Endothelial cell of umbilical vein (primary cell): ENCODE measurements around the gene GIMAP7. TPM values are rescaled to one million over a fixed set of nuclear protein-coding genes. Genes with fewer than 3 reads are reported as not detected.
A peak's percentile ranks its signal among the peaks of the same experiment; 100 is the strongest.

ENCODE experiments used
- BruUV-seq: library from RNA; stranded (reverse); fragments of 400-500 nt; replicated peaks from 2 replicates; lab custom pipeline; 2021; lab: Mats Ljungman, UMichigan
- CTCF ChIA-PET: fragments of 300-600, 350-600 bp; sonication (Branson Sonifier 250); formaldehyde crosslinking; loops from one replicate; lab custom pipeline; 2021; ENCODE audit warnings: antibody characterized with exemption, inconsistent platforms; lab: Charles Lee
- POLR2A ChIA-PET: fragments of 300-600, 350-600 bp; sonication (Branson Sonifier 250); formaldehyde crosslinking; loops from one replicate; lab custom pipeline; 2021; ENCODE audit warnings: antibody characterized with exemption, inconsistent platforms; lab: Charles Lee
- DNase-seq: peaks from one replicate; pipeline ENCODE4 v3.0.0-alpha.2; 2011; ENCODE audit warnings: low read depth, low spot score
- FAIRE-seq: peaks from 2 replicates; lab custom pipeline; 2011; peaks lifted over from hg19 to GRCh38; lab: Jason Lieb, UNC
- H2AFZ ChIP-seq: 2 replicates; pipeline ENCODE4 v1.6.0; 2012; ENCODE audit warnings: low read depth, low read length, control low read depth, inconsistent platforms
- H3K27ac ChIP-seq: 2 replicates; pipeline ENCODE4 v1.5.1; 2011; ENCODE audit warnings: low read depth, mild to moderate bottlenecking, control low read depth, low read length, moderate library complexity; ENCODE audit not compliant: insufficient read depth
- H3K27me3 ChIP-seq, 2 experiments: 2 replicates each; pipeline versions ENCODE4 v1.6.0 to v1.6.1; 2011; ENCODE audit warnings: low read length in 2 of 2, mixed read lengths in 1 of 2; ENCODE audit not compliant: control insufficient read depth in 2 of 2, insufficient read depth in 2 of 2
- H3K36me3 ChIP-seq, 2 experiments: 2 replicates in 1 of 2; 3 replicates in 1 of 2; pipeline ENCODE4 v1.5.1; 2011; ENCODE audit warnings: low read length in 2 of 2, mild to moderate bottlenecking in 1 of 2, moderate library complexity in 1 of 2; ENCODE audit not compliant: control insufficient read depth in 2 of 2, insufficient read depth in 2 of 2; ENCODE audit errors: extremely low read depth in 1 of 2
- H3K4me1 ChIP-seq: 3 replicates; pipeline ENCODE4 v1.5.1; 2011; ENCODE audit warnings: mild to moderate bottlenecking, low read length; ENCODE audit not compliant: control insufficient read depth, insufficient read depth; ENCODE audit errors: extremely low read depth
- H3K4me2 ChIP-seq: 2 replicates; pipeline ENCODE4 v1.6.1; 2011; ENCODE audit warnings: low read length, control low read depth, mixed read lengths; ENCODE audit not compliant: insufficient read depth
- H3K4me3 ChIP-seq, 3 experiments: fragments of 200-600 bp in 1 of 3; sonication (generic), shearing (Covaris generic) in 1 of 3; replicated peaks in 1 of 3; 2 replicates each; pipeline ENCODE4 v1.5.1; 2011 to 2016; ENCODE audit warnings: control low read depth in 3 of 3, low read length in 3 of 3, mild to moderate bottlenecking in 2 of 3, inconsistent platforms in 1 of 3, low read depth in 1 of 3, moderate library complexity in 1 of 3; ENCODE audit not compliant: insufficient read depth in 1 of 3
- H3K79me2 ChIP-seq: 2 replicates; pipeline ENCODE4 v1.6.0; 2012; ENCODE audit warnings: low read length, inconsistent platforms; ENCODE audit not compliant: control insufficient read depth, insufficient read depth
- H3K9ac ChIP-seq: replicated peaks from 2 replicates; pipeline ENCODE3; 2011; ENCODE audit warnings: low read length, control low read depth; ENCODE audit not compliant: insufficient read depth; ENCODE audit errors: extremely low read depth
- H3K9me1 ChIP-seq: replicated peaks from 3 replicates; pipeline ENCODE4 v1.6.0; 2011; ENCODE audit warnings: mild to moderate bottlenecking, low read length; ENCODE audit not compliant: control insufficient read depth, insufficient read depth; ENCODE audit errors: extremely low read depth
- H3K9me3 ChIP-seq: replicated peaks from 2 replicates; pipeline ENCODE4 v1.5.1; 2012; ENCODE audit warnings: low read length, inconsistent platforms; ENCODE audit not compliant: control insufficient read depth, insufficient read depth
- H4K20me1 ChIP-seq: replicated peaks from 2 replicates; pipeline ENCODE3; 2011; ENCODE audit warnings: mild to moderate bottlenecking, low read length; ENCODE audit not compliant: control insufficient read depth, insufficient read depth; ENCODE audit errors: extremely low read depth
- CTCF ChIP-seq, 2 donors: IDR thresholded peaks; 1 replicate in 1 of 2; 2 replicates in 1 of 2; pipeline ENCODE4 v1.5.1; 2011; ENCODE audit warnings: low read length in 2 of 2, mild to moderate bottlenecking in 2 of 2, moderate library complexity in 2 of 2, control low read depth in 1 of 2, inconsistent platforms in 1 of 2, low read depth in 1 of 2; ENCODE audit not compliant: insufficient read depth in 1 of 2; ENCODE audit errors: extremely low read depth in 1 of 2
- EZH2 ChIP-seq: IDR thresholded peaks from 2 replicates; pipeline ENCODE4 v1.6.1; 2012; ENCODE audit warnings: borderline replicate concordance, low read depth, mild to moderate bottlenecking, moderate library complexity, low read length, inconsistent platforms; ENCODE audit not compliant: severe bottlenecking
- FOS ChIP-seq: IDR thresholded peaks from 2 replicates; pipeline ENCODE4 v1.6.1; 2011; ENCODE audit warnings: mild to moderate bottlenecking, low read length, moderate library complexity, borderline replicate concordance; ENCODE audit not compliant: insufficient read depth
- GATA2 ChIP-seq: IDR thresholded peaks from 2 replicates; pipeline ENCODE4 v1.7.0; 2011; ENCODE audit warnings: low read depth, mild to moderate bottlenecking, moderate library complexity, mixed read lengths, low read length; ENCODE audit not compliant: insufficient read length, insufficient read depth
- JUN ChIP-seq: IDR thresholded peaks from 2 replicates; pipeline ENCODE4 v1.6.1; 2011; ENCODE audit warnings: borderline replicate concordance, low read depth; ENCODE audit not compliant: insufficient read length, insufficient read depth
- MAX ChIP-seq: IDR thresholded peaks from 2 replicates; pipeline ENCODE4 v1.6.1; 2011; ENCODE audit not compliant: insufficient read depth, insufficient read length
- MYC ChIP-seq: IDR thresholded peaks from one replicate; pipeline ENCODE4 v1.6.1; 2011; ENCODE audit warnings: mild to moderate bottlenecking, low read depth, low read length
- POLR2A ChIP-seq: IDR thresholded peaks from 2 replicates; pipeline ENCODE4 v1.6.1; 2012; ENCODE audit warnings: low read depth, mild to moderate bottlenecking, control low read depth, low read length
- POLR2AphosphoS5 ChIP-seq: IDR thresholded peaks from 2 replicates; pipeline ENCODE4 v1.6.1; 2012; ENCODE audit warnings: low read depth, mild to moderate bottlenecking, control low read depth, low read length, moderate library complexity; ENCODE audit not compliant: insufficient read depth
- dilution Hi-C: fragments of 300-500 bp; cut with MboI; formaldehyde crosslinking; loops from one replicate; pipeline ENCODE4 v1.15.0; 2019; ENCODE audit warnings: low sequenced_read_pairs; ENCODE audit not compliant: extremely low pct_ligation_motif_present
- intact Hi-C: fragments of 100-400 bp; cut with micrococcal nuclease; formaldehyde crosslinking; loops from one replicate; pipeline ENCODE4 v1.10.0; 2022
- polyA plus RNA-seq, 4 experiments: library from polyadenylated mRNA; depleted of rRNA in 3 of 4; stranded (reverse) in 3 of 4; unstranded in 1 of 4; fragments of >200 nt; gene quantifications; 2 replicates each; pipeline versions ENCODE4 v1.2.1 to v1.2.3, GENCODE V29; 2011 to 2012; ENCODE audit warnings: missing spikeins in 1 of 4
- total RNA-seq: library from RNA; stranded (reverse); gene quantifications from 2 replicates; pipeline ENCODE4 v1.2.3, GENCODE V29; 2021

GIMAP7 gene
- total and polyA plus RNA-seq, 2 donors (not counting 3 experiments of a cell fraction or from before 2014, with no cell fraction given): 42.4 to 43.4 TPM

GRCh38 chr7:150468241-150468640 lies 46.4 kb upstream of the GIMAP7 start:
- ChIA-PET CTCF (no interaction called here), POLR2A (no interaction called here)
- no TSS peak for BruUV-seq
- Histone ChIP-seq H3K27me3 (no peaks in the 10 kb centered on the region), H3K36me3 (peaks cover 20 to 37% of the 10 kb centered on the region in 2 experiments), H3K27ac (no peak overlapping the region), H2AFZ (no peak overlapping the region), H3K9ac (no peak overlapping the region), H3K79me2 (peaks cover 35% of the 10 kb centered on the region), H3K9me3 (no peaks in the 10 kb centered on the region), H3K4me3 (peak overlapping the region in 2 of 3 experiments; percentile 30 to 77), H3K9me1 (no peaks in the 10 kb centered on the region), H3K4me1 (peaks cover 22% of the 10 kb centered on the region), H4K20me1 (no peaks in the 10 kb centered on the region), H3K4me2 (peak overlapping the region; percentile 32)
- FAIRE-seq: no peak
- no peak for DNase-seq
- intact Hi-C loops: loop anchor here (5.0 kb wide), 4 partner anchors 49 to 219 kb away; partner anchors contain the start of genes GIMAP2 and GIMAP6
- TF ChIP-seq MYC: no peak
- no peak for TF ChIP-seq MAX
- no peak for TF ChIP-seq JUN
- TF ChIP-seq CTCF (IDR thresholded peaks at IDR 0.05; ENCODE audit: extremely low read depth in 1 of 2, insufficient read depth in 1 of 2, low read depth in 1 of 2, low read length in 2 of 2): no peak
- TF ChIP-seq FOS: no peak
- no peak for TF ChIP-seq EZH2
- no peak for TF ChIP-seq GATA2
- TF ChIP-seq POLR2A: no peak
- TF ChIP-seq POLR2AphosphoS5: no peak
- dilution Hi-C loops: no loop called here
